Adrenal gland (tissue), 12 donors: ENCODE results near the gene ERF. TPM values are rescaled to one million over a fixed set of nuclear protein-coding genes. Genes with fewer than 3 reads are reported as not detected.
A peak's percentile ranks its signal among the peaks of the same experiment; 100 is the strongest.
"Not testable (repeated sequence)": the region's sequence is repeated elsewhere in the genome, so short reads cannot be mapped to it uniquely, and the experiment has no call there.

ENCODE experiments used
- DNase-seq, 7 donors: peaks; one replicate each; pipeline ENCODE4 v3.0.0-alpha.2; 2019 to 2020
- H3K27ac ChIP-seq, 5 donors: fragments of 200-600 bp; sonication (generic) in 4 of 5; 1 replicate in 3 of 5; 2 replicates in 2 of 5; pipeline versions ENCODE4 v1.5.1 to v1.8.0; 2016 to 2020; ENCODE audit warnings: mild to moderate bottlenecking in 1 of 5
- H3K27me3 ChIP-seq: fragments of 200-600 bp; 2 replicates; pipeline ENCODE4 v1.8.0; 2021
- H3K36me3 ChIP-seq, 2 donors: fragments of 200-600 bp; replicated peaks in 1 of 2; 1 replicate in 1 of 2; 2 replicates in 1 of 2; pipeline versions ENCODE4 v1.5.1 to v1.8.0; 2018 to 2022
- H3K4me1 ChIP-seq, 2 donors: fragments of 200-600 bp; replicated peaks in 1 of 2; 1 replicate in 1 of 2; 2 replicates in 1 of 2; pipeline versions ENCODE4 v1.5.1 to v1.8.0; 2018 to 2021
- H3K4me3 ChIP-seq, 4 donors: fragments of 200-600 bp; sonication (generic) in 3 of 4; one replicate each; pipeline ENCODE4 v1.5.1; 2016 to 2018
- H3K9me3 ChIP-seq, 3 donors: fragments of 200-600 bp; sonication (generic) in 1 of 3; replicated peaks in 1 of 3; 1 replicate in 2 of 3; 2 replicates in 1 of 3; pipeline versions ENCODE4 v1.5.1 to v1.8.0; 2016 to 2021
- CTCF ChIP-seq, 6 experiments: fragments of 450-650 bp in 4 of 6; fragments of 200-600 bp in 2 of 6; sonication (generic) in 1 of 6; IDR thresholded peaks; 1 replicate in 5 of 6; 2 replicates in 1 of 6; pipeline versions ENCODE4 v1.5.1 to v1.8.0; 2016 to 2021; ENCODE audit warnings: antibody characterized with exemption in 6 of 6, mild to moderate bottlenecking in 2 of 6, moderate library complexity in 1 of 6
- POLR2A ChIP-seq, 2 donors: fragments of 450-650 bp; IDR thresholded peaks; one replicate each; pipeline ENCODE4 v1.6.1; 2017; ENCODE audit warnings: antibody characterized with exemption in 2 of 2, mild to moderate bottlenecking in 2 of 2, moderate library complexity in 1 of 2
- WGBS, 4 donors: extraction: QIAGEN DNeasy Blood & Tissue Kit in 2 of 4; methylation state at CpG; one replicate each; pipeline versions ENCODE4 v1.1.5 to v1.1.7; 2013 to 2017; 5-methylcytosine and 5-hydroxymethylcytosine counted together
- intact Hi-C, 2 donors: fragments of 100-400 bp; cut with DNase I; formaldehyde crosslinking; loops; one replicate each; pipeline versions ENCODE4 v1.14.1 to v1.15.0; 2022 to 2023
- polyA plus RNA-seq, 3 donors: library from polyadenylated mRNA; stranded (reverse); fragments of 200-250 nt in 2 of 3; fragments of 350-450 nt in 1 of 3; fragmentation: Illumina TruSeq in 1 of 3; extraction: RNeasy Lipid Tissue Mini Kit (QIAGEN cat#74804) in 1 of 3; gene quantifications; one replicate each; pipeline ENCODE4 v1.2.3, GENCODE V29; 2013 to 2014
- total RNA-seq, 9 donors: library from RNA; depleted of rRNA in 4 of 9; stranded (reverse); fragments of >200 nt in 4 of 9; fragments of 120-200 nt in 1 of 9; fragmentation: NEBNext Ultra II Directional in 1 of 9; extraction: Animal tissue kit (Norgen Biotek cat#: 25700) in 1 of 9; gene quantifications; one replicate each; pipeline versions ENCODE4 v1.1.0 to v1.2.4, GENCODE V29; 2013 to 2023
- donor health status: healthy with polysubstance abuse.
- donor health status: Bipolar disorder and iron deficiency.
- donor health status: DM: yes; HTN: yes; CAD: no.
- donor health status: DM: no; HTN: no; CAD: no.
- donor health status: DM: no; HTN: no; CAD: no.
- donor health status: DM: yes; HTN: yes; CAD: no.

Gene ERF
- total and polyA plus RNA-seq, 12 donors: 11.4 to 147 (median 52.4) TPM

GRCh38 chr19:42268704-42269477, 14.0 kb upstream of the ERF start, which contains the start of gene CIC:
Gene CIC, plus strand, starts transcription at chr19:42269252. Its CDS starts 2,532 bp downstream, at chr19:42271784.
- 0 to 1% (median 1%) methylated on average over 23 to 52 of the region's 52 CpGs for WGBS, 4 donors
- no peaks in the 10 kb centered on the region for H3K9me3 ChIP-seq
- peaks cover 0 to 24% of the 10 kb centered on the region in 2 donors for H3K36me3 ChIP-seq
- peak; percentile 100 for DNase-seq
- H3K27ac ChIP-seq: peak within 1 kb of the TSS; percentile 91 to 99 (median 95)
- peak within 1 kb of the TSS in 3 of 4 donors; percentile 7 to 81 (median 65) for H3K4me3 ChIP-seq
- peaks cover 24 to 27% of the 10 kb centered on the region in 2 donors for H3K4me1 ChIP-seq
- H3K27me3 ChIP-seq: no peaks in the 10 kb centered on the region
- no peak for TF ChIP-seq CTCF (IDR thresholded peaks at IDR 0.05)
- no peak for TF ChIP-seq POLR2A (IDR thresholded peaks at IDR 0.05)
- intact Hi-C loops: loop anchor here in 1 of 2 donors (2.0 kb wide), 1 partner anchor 14 kb away; the partner anchor contains the start of gene ERF

- H3K27me3 ChIP-seq: no peaks in the 10 kb centered on the region
- no peaks in the 10 kb centered on the region for H3K9me3 ChIP-seq
- peak overlapping the region; percentile 91 to 99 (median 95) for H3K27ac ChIP-seq
- peak; percentile 100 for DNase-seq
- TF ChIP-seq POLR2A (IDR thresholded peaks at IDR 0.05) (peak in 1 of 2 donors; percentile 86), CTCF (IDR thresholded peaks at IDR 0.05) (peak in 2 of 6 experiments; percentile 36)
- peak overlapping the region in 3 of 4 donors; percentile 7 to 65 (median 44) for H3K4me3 ChIP-seq
- intact Hi-C loops: loop anchor here in 1 of 2 donors (2.0 kb wide), 1 partner anchor 13 kb away; the partner anchor contains the start of gene ERF
- peaks cover 24 to 27% of the 10 kb centered on the region in 2 donors for H3K4me1 ChIP-seq
- WGBS, 4 donors: 0 to 1% (median 0%) methylated on average over 10 to 46 of the region's 46 CpGs
- H3K36me3 ChIP-seq: peaks cover 0 to 17% of the 10 kb centered on the region in 2 donors
These were observed 13.3 kb upstream of the ERF start for GRCh38 chr19:42268142-42268703.

GRCh38 chr19:42267644-42268141, 12.8 kb upstream of the ERF start:
- H3K36me3 ChIP-seq: peaks cover 0 to 12% of the 10 kb centered on the region in 2 donors
- 7 to 13% (median 7%) methylated on average over 5 to 13 of the region's 13 CpGs for WGBS, 4 donors
- intact Hi-C loops: loop anchor here in 1 of 2 donors (2.0 kb wide), 1 partner anchor 13 kb away; the partner anchor contains the start of gene ERF
- H3K27ac ChIP-seq: peak overlapping the region; percentile 45 to 99 (median 95)
- peaks cover 24 to 27% of the 10 kb centered on the region in 2 donors for H3K4me1 ChIP-seq
- peak overlapping the region in 2 of 4 donors; percentile 15 to 44 for H3K4me3 ChIP-seq
- TF ChIP-seq CTCF (IDR thresholded peaks at IDR 0.05): peak in 1 of 6 experiments; percentile 14
- TF ChIP-seq POLR2A (IDR thresholded peaks at IDR 0.05): peak in 1 of 2 donors; percentile 38
- peak in 1 of 7 donors; percentile 30 for DNase-seq
- H3K27me3 ChIP-seq: no peaks in the 10 kb centered on the region
- H3K9me3 ChIP-seq: no peaks in the 10 kb centered on the region

GRCh38 chr19:42266928-42267603, 12.1 kb upstream of the ERF start:
- peak overlapping the region in 1 of 5 donors; percentile 99 for H3K27ac ChIP-seq
- H3K4me3 ChIP-seq, H3K9me3 ChIP-seq, intact Hi-C loops, H3K27me3 ChIP-seq, H3K36me3 ChIP-seq: not testable (repeated sequence)
- peaks cover 24 to 27% of the 10 kb centered on the region in 2 donors for H3K4me1 ChIP-seq
- 90 to 92% (median 91%) methylated on average over 24 to 25 of the region's 25 CpGs for WGBS, 4 donors
- peak in 2 of 7 donors; percentile 32 to 59 for DNase-seq

- 84 to 96% (median 85%) methylated on average over 4 of the region's 4 CpGs for WGBS, 4 donors
- H3K27me3 ChIP-seq: not testable (repeated sequence)
These were observed 11.2 kb upstream of the ERF start for GRCh38 chr19:42266105-42266504.

More at GRCh38 chr19:42266105-42266504, 11.2 kb upstream of the ERF start:
- H3K27ac ChIP-seq, H3K36me3 ChIP-seq, H3K9me3 ChIP-seq, intact Hi-C loops, DNase-seq, H3K4me3 ChIP-seq: not testable (repeated sequence)
- H3K4me1 ChIP-seq: peaks cover 19 to 21% of the 10 kb centered on the region in 2 donors
